HL-60/S4 treated with phorbol 12-myristate 13-acetate at 8.2 ng/mL for 4 days and 3 days (cell line): ENCODE measurements around the gene RAB44.
"Not testable (repeated sequence)": the region's sequence is repeated elsewhere in the genome, so short reads cannot be mapped to it uniquely, and the experiment has no call there.

Source experiments
- in situ Hi-C: fragments of 300-500 bp; cut with MboI; formaldehyde crosslinking; loops from 2 replicates; pipeline ENCODE4 v1.15.0; 2022; ENCODE audit warnings: low sequenced_read_pairs

The RAB44 gene

GRCh38 chr6:36697481-36697903 is at the start of gene RAB44:
RAB44 (plus strand) TSS chr6:36697826; CDS start chr6:36704236, 6,410 bp downstream.
- in situ Hi-C loops: no loop called here

GRCh38 chr6:36649086-36649485 is 48.5 kb upstream of the RAB44 start:
- in situ Hi-C loops: no loop called here

- in situ Hi-C loops: no loop called here
Measured at GRCh38 chr6:36649701-36650484, 47.7 kb upstream of the RAB44 start.

- in situ Hi-C loops: no loop called here
Measured at GRCh38 chr6:36650848-36651478, 46.7 kb upstream of the RAB44 start.

- in situ Hi-C loops: no loop called here
Measured at GRCh38 chr6:36651659-36652379, 45.8 kb upstream of the RAB44 start.

GRCh38 chr6:36654469-36654868 is 43.2 kb upstream of the RAB44 start:
- in situ Hi-C loops: not testable (repeated sequence)

GRCh38 chr6:36655085-36655724 is 42.4 kb upstream of the RAB44 start:
- in situ Hi-C loops: no loop called here

GRCh38 chr6:36656441-36656840 is 41.2 kb upstream of the RAB44 start:
- in situ Hi-C loops: no loop called here

GRCh38 chr6:36657271-36657670 is 40.4 kb upstream of the RAB44 start:
- in situ Hi-C loops: no loop called here

GRCh38 chr6:36657942-36658544 is 39.6 kb upstream of the RAB44 start:
- in situ Hi-C loops: no loop called here

- in situ Hi-C loops: no loop called here
Measured at GRCh38 chr6:36659271-36659670, 38.4 kb upstream of the RAB44 start.

GRCh38 chr6:36660771-36661471 is 36.7 kb upstream of the RAB44 start:
- in situ Hi-C loops: no loop called here

GRCh38 chr6:36662380-36662779 is 35.2 kb upstream of the RAB44 start:
- in situ Hi-C loops: no loop called here

GRCh38 chr6:36662827-36663256 is 34.8 kb upstream of the RAB44 start:
- in situ Hi-C loops: no loop called here

- in situ Hi-C loops: no loop called here
Measured at GRCh38 chr6:36663504-36664446, 33.9 kb upstream of the RAB44 start.

GRCh38 chr6:36665180-36665579 is 32.4 kb upstream of the RAB44 start:
- in situ Hi-C loops: no loop called here

- in situ Hi-C loops: no loop called here
Measured at GRCh38 chr6:36666287-36666686, 31.3 kb upstream of the RAB44 start.

- in situ Hi-C loops: no loop called here
Measured at GRCh38 chr6:36666826-36667591, 30.6 kb upstream of the RAB44 start.
